ENCODE results near the gene ROR1.

The ROR1 gene

DNA sequence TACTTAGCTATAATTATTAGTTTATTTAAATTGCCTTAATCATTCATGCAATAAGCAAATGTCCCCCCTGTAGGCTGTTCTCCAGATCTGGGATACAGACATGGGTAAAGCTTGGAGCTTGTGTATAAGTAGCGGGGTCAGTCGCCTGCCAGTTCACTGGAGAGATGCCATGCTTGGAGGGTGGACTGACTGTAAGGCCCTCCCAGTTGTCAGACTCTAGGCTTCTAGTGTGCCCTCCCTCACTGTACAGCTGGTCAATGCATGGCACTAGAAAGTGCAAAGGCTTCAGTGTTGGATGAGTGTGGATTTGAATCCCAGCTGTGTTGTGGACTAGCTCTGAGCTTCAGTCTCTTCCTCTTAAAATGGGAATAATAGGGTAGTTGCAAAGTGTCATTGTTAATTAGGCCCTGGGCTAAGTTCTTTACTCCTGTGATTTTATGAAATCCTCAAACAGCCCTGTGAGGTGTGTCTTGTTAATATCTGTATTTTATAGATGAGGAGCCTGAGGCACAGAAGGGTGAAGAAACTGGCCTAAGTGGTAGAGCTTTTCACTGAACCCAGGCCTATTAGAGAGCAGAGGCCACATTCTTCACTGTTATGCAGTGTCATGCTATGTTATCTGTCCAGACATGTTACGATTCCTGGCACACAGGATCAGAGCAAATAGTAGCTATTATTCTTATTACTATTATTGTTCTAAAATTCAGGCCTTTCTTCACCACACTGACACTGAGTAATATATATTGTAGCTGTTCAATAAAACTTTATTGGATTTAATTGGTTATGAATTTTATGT lies 85.9 kb downstream of the ROR1 start:
- no peak for DNase-seq

GRCh38 chr1:63861052-63861691 lies 87.4 kb downstream of the ROR1 start:
- DNase-seq, result no peak

DNA sequence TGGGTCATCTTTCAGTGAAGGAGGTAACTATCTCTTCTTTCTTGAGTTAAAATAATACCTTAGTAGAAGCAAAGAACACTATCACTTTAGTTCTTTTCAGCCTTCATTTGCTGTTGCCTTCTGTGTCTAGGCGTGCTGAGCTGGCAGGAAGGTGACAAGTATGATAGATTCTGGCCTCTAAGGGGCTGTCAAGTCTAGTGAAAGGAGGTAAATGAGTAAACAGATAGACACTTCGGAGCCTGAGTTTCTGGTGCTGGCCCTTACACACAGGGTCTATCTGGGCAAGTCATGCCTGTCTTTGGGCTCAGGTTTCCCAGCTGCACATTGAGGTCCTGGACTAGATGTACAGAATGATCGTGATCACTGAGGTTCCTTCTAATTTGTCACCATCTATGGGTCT lies 89.3 kb downstream of the ROR1 start:
- no peak for DNase-seq

GRCh38 chr1:63864224-63864641 lies 90.4 kb downstream of the ROR1 start:
- no peak for DNase-seq

DNA sequence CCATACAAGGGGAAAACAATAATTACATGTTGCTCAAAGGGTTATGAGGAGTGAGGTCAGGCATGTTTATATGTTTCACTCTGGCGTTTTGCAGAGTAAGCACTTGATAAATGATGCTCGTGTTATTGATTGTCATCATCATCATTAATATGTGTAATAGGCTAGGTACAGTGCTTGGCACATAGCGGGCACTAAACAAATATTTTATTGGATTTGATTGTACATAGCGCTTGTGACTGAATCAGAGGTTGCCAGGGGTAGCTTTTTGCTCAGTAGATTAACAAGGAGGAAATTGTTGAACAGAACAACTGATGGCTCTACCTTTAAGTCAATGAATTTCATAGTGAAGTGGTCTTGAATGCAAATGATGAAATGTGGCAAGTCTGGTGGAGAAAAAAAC lies 91.7 kb downstream of the ROR1 start:
- no peak for DNase-seq

GRCh38 chr1:63866084-63866483 lies 92.3 kb downstream of the ROR1 start:
- no peak for DNase-seq

DNA sequence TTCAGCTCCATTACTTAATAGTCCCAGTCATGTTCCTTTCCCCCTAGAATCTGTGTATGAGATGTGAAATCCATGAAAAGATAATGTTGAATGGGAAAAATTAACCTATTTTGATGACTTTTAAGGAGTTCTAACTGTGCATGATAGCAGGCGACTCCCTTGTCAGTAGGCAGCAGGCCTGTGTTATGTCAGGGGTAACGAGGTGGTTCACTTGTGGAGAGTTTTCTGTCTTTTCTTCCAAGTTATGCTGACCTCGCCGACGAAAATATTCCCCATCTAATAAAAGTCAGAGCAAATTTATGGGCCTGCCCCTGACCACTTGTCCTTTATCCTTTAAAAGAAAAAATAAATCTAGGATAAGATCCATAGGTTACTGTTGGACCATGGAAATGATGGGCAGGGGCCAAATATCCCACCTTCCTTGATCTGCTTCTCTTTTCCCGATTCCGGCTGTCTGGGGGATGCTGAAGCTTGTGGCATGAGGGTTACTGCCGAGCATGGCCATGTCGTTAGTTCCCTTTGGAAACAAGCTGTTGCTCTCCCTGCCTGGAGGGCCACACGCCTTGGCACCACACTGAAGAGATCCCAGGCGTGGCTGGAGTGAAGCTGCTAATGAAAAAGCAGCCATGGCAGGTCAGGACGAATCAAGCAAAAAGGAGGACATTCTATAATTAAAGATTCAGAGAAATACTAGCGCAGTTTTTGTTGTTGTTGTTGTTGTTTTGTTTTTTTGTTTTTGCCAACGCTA lies 93.8 kb downstream of the ROR1 start:
- DNase-seq, result no peak

GRCh38 chr1:63868268-63868781 lies 94.5 kb downstream of the ROR1 start:
- no peak for DNase-seq

DNA sequence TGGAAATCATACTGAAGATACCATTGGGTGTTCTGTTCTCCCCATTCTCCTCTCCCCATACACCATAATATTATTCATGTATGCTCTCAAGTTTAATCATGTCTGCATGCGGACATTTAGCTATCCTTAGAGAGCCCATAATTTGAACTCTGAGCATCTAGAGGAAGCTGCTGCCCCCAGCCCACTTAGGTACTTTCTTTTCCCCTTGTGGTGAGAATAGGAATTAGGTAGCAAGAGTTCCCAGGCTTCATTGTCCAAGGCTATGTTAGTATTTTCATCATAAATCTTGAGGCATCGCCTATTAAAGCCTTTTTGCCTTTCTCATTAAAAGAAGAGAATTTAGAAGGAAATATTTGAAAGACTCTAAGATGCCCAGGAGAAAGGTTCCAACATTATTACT lies 96.3 kb downstream of the ROR1 start:
- no peak for DNase-seq

DNA sequence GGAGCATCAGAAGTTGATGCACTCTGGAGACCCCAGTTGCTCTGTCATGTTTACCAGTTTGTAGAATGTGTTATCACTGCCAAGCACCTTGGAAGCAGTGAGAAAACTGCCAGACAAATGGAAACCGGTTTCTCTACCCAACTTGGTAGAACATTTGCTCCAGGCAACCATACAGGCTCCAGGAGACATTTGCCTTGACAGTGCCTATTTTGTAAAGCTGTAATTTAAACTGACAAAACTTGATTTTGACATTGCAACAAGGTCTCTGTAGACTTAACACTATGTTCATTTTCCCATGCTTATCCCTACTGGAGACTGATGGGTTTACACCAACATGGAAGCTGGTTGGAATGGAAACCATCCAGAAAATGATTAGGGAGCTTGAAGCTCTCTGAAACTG lies 97.6 kb downstream of the ROR1 start:
- DNase-seq, result no peak

DNA sequence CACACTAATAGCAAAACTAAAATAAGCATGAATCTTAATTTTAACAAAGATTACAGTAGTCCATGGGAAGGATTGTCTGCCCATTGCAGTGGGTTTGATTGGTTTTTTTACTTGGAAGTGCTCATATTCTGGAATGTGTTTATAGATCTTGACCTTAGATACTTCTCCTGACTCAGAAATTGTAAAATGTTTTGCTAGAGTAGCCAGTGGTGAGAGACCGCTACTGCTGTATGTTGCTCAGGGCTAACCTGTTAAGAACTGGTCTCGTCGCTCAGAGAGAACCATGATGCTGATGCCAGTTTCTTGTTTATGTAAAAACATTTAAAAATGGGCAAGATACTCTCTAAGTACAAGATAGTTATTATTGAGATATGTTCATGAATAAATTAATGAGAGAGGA lies 99.9 kb downstream of the ROR1 start:
- DNase-seq, result no peak

DNA sequence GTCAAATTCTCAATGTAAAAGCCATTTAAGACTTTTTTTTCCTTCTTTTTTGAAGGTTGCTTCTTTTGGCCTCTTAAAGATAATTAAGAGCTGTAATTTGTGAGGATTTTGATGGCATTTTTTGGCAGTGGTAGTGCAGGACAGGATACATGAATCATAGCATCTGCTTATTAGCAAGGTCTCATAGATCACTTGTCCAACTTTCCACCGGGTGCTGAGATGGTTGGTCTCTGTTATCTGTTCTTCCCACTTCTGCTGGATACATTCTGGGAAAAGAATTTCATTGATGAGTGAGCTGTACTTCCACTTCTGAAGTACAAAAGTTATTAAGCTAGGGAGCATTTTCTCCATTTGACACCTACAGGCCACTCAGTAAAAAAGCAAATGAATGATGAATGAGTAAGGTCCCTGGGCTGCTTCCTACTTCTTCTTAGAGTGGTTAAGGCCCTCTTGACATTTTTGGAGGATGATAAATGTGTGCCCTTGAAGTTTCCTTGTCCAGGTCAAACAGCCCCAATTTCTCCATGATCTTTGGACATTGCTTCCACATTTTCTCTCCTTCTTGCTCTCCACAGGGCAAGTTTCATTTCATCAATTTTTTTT lies 100.6 kb downstream of the ROR1 start:
- DNase-seq, result no peak

- no peak for DNase-seq
Measured at GRCh38 chr1:63875636-63876035, 101.8 kb downstream of the ROR1 start.

DNA sequence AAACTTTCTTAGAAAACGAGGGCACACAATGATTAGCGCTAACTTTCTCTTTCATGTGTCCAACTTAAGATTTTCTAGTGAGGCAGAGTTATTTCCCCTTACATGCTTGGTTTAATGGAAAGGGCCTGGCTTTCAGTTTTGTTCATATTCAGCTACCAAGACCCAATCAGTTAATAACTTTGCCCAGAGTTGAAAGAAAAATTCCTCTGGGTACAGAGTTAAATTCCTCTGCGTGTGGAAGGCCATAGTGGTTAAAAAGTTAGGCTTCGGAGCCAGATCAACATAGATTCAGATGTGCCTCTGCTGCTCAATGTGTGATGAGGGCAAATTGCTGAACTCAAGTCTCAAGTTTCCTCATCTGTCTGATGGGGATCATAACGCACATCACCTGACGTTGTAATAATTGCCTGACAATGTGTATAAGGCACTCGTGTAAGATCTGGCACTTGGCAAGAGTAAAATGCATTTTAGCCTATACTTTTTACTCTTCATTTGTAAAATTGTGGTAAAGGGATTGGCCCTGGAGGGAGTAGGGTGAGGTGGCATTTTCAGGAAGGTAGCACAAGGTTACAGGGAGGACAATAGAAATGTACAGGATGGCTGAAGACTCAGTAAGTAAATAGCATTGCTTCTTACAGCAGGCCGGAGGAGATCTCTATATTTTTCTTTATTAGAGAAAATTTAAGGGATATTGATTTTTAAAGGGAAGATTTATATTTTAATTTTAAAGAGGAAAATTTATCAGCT lies 103.4 kb downstream of the ROR1 start:
- no peak for DNase-seq

DNA sequence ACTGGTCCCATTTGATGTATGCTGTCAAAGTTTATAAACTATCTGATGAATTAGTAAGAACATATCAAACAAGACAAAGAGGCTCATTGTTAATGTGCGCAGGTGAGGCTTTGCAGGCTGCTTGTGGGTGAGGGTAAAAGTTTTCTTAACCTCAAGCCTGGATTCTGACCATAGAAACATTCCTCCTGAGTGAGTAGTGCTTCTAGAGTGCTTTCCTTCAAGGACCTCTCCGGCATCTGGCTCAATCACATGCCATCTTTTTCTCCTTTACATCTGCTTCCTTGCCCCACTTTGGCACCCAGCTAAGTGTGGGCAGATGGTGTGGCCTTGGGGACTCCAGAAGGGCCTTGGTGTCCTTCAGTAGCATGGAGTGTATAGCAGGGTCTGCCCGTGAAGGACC lies 104.0 kb downstream of the ROR1 start:
- DNase-seq, result no peak

- DNase-seq, result no peak
Measured at GRCh38 chr1:63878932-63879331, 105.1 kb downstream of the ROR1 start.

DNA sequence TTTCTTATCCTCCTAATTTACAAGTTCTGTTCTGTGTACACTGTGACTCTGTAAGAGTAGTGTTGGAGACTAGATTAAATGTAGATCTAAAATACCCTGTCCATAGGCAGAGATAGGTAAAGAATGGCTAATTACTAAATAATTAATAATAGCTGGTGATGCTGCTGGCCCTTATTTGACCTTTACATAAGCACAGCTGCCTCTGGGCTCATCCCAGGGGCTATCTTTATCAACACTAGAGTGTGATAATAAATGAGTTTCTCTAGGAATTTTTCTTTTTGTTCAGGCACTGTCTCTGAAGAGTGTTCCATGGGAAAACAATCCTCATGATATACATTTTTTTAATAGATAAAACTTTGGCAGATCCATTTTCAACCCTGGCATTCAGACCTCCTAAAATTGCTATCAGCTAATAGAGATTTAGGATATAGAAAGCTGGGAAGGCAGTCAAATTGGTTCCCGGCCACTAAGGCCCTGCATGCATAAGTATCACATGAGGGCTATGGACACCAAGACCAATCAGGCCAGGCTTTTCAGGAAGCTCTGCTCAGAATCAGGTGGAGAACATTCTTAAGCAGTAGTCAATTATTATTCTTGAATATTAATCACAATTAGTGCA lies 107.2 kb downstream of the ROR1 start:
- no peak for DNase-seq

DNA sequence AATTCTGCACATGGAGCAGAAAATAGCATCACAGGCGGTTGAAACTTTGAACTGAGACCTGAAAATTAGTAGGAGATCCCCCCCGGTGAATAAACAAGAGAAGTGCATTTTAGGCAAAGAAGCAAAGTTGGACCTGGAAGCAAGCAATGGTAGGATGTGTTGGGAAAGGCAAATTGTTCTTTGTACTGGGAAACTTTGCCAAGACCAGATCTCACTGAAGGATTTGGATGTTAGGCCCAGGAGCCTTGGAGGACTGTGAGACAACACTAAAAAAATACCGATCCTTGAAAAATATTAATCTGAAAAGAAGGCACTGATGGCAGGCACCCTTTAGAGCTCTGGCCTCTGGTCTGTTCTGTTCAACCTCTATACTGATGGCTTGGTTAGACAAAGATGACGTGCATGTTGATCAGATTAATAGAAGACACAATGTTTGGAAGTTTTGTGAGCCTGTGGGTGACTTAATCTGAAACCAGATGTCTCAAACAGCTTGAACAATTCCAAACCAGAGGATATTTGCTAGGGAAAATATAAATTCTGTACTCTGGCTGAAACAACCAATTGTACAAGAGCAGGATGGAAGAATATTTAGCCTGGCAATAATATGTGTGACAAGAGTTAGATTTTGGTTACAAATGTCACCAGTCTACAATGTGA lies 108.4 kb downstream of the ROR1 start:
- no peak for DNase-seq

- no peak for DNase-seq
Measured at GRCh38 chr1:63883494-63884235, 109.8 kb downstream of the ROR1 start.

DNA sequence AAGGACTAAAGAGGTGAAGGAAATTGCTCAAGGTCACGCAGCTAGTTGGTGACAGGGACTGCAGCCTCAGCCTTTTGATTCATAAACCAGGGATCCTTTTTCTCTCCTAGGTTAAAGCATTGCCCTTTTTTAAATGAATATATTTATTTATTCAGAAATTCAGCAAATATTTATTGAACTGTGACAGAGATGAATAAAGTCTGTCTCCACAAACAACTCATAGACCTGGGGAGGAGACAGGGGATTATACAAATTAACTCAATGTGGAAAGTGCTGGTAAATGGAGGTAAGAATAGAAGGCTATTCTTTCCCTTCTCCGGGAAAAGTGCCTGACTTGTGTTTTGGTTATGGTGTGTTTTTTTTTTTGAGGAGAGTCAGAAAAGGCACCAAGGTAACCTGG lies 110.7 kb downstream of the ROR1 start:
- DNase-seq, result no peak

GRCh38 chr1:63885899-63886298 lies 112.1 kb downstream of the ROR1 start:
- DNase-seq, result no peak

Data from effector CD8-positive, alpha-beta T cell (primary cell).